ENCODE data around the gene PTGER1.

GRCh38 chr19:14459703-14460102, 15.5 kb downstream of the PTGER1 start:
- no peak for TF ChIP-seq CTCF (IDR thresholded peaks at IDR 0.05)
- no peak for TF ChIP-seq ZFX (IDR thresholded peaks at IDR 0.05; ENCODE audit: borderline replicate concordance)
